GM21737 (cell line): ENCODE results near the gene ZNF606.

ENCODE experiments used
- ATAC-seq: cut with Tn5 transposase; IDR thresholded peaks from one replicate; pipeline ENCODE4 v1.9.1; 2021; ENCODE audit warnings: mild to moderate bottlenecking, moderate library complexity; ENCODE audit not compliant: unreplicated experiment

Gene ZNF606

DNA sequence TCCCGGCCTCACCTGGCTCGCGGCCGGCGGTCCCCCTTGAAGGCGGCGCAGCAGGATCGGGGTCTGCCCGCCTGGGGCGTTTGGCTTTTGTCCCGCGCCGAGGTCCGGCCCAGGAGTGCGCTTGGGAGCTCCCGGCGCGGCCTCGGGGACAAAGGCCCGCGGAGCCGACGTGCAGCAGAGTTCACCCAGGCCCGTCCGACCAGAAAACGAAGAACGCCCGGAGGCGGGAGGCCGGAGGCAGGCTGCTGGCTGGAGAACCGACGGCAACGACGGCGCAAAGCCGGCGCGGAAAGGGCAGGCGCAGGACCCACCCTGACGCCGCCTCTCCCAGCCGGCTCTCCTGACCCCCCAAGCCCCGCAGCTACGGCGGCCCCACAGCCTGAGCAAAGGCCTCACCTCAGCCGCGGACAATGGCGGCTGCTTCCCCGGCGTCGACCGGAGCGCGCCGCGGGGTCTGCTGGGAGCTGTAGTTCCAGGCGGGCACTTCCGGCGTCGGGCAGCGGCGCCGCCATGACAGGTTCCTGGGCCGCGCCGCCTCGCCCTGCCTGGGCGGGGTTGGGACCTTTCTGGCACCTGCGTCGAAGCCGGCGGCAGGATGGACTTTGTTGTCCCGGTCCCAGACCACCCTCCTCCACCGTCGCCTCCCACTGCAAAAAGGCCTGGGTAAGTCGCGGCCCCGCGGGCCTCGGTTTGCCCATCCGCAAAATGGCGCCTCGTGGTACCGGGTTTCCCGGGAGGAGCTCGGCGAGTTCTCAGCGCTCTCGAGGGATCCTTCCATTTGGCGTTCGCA lies at the start of gene ZNF606:
ZNF606 (minus strand) TSS at position 437 of the 790 bp plus-strand sequence. CDS start 1,501 bp downstream, outside the sequence.
- peak; percentile 91 for ATAC-seq

- no peak for ATAC-seq
Observed at GRCh38 chr19:58052256-58052655, 49.6 kb upstream of the ZNF606 start.

GRCh38 chr19:58047672-58048071 lies 45.1 kb upstream of the ZNF606 start:
- no peak for ATAC-seq

DNA sequence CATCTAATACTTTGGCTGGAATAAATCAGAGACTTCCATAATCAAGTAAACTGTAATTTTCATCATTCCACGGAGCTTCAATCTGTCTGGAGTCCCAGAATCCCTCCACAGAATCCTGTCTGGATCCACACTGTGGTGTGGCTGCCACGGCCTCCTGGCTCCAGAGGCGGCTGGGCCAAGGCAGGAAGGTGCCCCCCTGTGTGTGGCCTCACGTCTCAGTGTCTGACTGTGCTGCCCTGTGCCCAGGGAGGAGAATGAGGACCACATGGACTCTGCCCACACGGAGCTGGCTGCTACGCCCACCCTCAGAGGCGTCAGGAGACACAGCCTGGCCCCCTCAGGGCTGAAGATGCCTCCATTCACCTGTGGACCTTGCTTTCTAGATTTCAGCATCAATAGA lies 44.2 kb upstream of the ZNF606 start:
- ATAC-seq = no peak

DNA sequence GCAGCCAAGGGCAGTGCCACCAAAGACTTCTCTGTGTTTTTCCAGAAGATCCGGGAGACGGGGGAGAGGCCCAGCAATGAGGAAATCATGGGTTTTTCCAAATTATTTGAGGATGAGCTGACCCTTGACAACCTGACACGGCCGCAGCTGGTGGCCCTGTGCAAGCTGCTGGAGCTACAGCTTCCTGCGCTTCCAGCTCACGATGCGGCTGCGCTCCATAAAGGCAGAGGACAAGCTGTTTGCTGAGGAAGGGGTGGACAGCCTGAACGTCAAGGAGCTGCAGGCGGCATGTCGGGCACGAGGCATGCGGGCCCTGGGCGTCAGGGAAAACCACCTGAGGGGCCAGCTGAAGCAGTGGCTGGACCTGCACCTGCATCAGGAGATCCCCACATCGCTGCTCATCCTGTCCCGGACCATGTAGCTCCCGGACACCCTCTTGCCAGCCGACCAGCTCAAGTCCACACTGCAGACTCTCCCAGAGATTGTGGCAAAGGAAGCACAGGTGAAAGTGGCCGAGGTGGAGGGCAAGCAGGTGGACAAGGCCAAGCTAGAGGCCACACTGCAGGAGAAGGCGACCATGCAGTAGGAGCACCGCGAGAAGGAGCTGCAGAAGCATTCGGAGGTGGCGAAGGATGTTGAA lies 42.9 kb upstream of the ZNF606 start:
- ATAC-seq = no peak

- ATAC-seq = no peak
Observed at GRCh38 chr19:58044886-58045285, 42.3 kb upstream of the ZNF606 start.

DNA sequence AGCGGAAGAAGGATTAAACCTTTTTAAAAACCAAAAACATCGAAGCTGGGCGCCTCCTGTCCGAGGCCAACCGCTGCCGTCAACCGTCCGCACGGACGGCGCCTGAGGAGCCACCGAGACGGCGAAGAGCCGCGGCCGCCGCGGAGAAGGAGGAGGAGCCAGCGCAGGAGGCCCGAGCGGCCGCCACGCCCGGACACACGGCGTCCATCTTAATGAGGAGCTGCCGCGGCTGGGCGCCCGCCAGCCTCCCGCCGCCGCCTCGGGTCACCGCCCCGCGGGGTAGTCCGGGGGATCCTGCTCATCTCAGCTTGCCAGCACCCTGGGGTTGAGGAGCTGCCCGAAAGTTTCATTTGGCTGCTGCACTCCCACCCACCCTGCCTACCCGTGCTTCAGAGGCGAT lies 41.8 kb upstream of the ZNF606 start:
- no peak for ATAC-seq

DNA sequence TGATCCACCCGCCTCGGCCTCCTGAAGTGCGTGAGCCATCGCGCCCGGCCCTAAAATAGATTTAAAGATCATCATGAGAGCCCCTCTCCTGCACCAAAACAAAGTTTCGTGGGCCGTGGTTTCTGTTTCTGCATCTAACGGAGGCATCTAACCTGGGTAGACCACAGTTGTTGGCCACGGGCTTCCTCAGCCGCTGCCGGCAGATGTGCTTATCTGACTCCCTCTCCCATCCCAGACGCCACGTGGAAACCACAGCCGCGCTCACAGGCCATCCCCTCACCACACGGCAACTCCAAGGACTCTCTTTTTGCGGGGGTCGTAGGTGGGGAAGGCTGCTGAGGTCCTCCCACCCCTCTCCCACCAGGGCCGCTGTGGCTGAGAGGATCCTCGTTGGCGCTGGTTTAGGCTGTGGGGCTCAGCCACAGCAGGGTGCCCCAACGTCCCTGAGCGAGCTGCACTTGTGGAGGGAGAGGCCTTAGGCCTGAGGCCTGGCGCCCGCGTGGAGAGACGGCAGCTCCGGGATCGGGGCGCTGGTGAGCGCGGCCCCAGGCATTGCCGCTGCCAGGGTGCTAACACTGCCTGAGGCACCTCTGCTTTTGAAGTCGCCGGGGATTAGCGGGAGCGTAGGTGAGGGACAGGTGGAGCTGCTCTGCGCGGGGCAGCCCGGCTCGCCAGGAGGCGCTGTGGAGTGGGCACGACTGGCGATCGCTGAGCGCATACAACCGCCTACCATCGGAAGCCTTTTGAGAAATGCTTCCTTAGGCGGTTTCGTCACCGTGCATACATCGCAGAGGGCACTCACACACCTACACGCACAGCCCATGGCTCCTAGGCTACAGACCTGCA lies 40.1 kb upstream of the ZNF606 start:
- no peak for ATAC-seq

DNA sequence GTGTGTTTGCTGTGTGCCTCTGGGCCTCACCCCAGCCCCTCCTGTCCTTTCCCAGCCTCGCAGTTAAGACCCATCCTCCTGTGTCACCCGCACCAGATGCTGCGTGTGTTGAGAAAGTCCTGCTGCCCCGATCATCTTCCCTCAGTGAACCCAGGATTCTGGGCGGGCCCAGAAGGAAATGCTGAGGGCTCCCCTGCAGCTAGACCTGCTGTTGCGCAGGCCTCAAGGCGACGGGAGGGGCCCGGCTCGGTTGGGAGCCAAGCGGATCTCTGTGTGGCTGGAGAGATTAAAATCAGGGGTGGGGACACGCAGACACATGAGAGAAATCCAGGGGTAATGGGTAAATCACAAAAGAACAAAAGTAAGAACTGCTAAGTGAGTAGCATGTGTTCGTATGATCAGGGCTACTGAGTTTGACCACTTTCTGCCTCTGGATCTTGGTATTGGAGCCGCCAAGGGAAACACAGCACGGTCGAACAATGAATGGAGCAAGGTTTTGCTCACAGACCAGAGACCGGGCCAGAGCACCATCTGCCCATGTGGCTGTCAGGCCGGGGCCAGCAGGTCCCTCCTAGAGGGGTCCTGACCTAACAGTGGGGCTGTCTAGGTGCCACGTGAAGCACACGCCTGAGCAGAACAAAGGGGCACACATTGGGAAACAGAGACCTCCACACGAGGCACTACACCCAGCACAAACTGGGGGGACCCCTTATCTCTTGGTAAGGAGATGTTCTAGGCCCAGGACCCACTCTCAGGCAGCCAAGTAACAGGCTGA lies 38.3 kb upstream of the ZNF606 start:
- no peak for ATAC-seq

- no peak for ATAC-seq
Observed at GRCh38 chr19:58038688-58039204, 36.1 kb upstream of the ZNF606 start.

DNA sequence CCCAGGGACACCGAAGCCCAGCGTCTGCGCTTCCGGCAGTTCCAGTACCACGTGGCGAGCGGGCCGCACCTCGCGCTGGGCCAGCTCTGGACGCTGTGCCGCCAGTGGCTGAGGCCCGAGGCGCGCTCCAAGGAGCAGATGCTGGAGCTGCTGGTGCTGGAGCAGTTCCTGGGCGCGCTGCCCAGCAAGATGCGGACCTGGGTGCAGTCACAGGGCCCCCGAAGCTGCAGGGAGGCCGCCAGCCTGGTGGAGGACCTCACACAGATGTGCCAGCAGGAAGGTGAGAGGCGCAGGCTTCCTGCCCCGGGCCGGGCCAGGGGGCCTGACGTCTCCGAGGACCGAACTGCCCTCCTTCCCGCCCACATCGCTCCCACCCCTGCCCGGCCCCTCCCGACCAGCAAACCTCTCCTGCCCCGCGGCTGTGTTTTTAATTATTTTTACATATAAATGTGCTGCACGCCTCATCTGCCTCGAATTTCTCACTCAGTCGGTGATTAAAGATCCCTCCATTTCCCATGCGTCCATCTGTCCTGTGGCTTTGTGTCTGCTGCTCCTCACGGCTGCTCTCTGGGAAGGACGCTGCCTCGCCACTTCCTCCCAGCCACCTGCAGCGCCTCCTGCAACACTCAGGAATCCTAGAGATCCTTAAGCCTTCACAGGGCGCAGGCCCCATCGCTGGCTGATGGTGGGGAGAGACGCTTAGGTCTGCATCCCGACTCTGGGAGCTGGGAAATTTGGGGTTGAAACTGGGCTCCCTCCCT lies 35.5 kb upstream of the ZNF606 start:
- no peak for ATAC-seq

DNA sequence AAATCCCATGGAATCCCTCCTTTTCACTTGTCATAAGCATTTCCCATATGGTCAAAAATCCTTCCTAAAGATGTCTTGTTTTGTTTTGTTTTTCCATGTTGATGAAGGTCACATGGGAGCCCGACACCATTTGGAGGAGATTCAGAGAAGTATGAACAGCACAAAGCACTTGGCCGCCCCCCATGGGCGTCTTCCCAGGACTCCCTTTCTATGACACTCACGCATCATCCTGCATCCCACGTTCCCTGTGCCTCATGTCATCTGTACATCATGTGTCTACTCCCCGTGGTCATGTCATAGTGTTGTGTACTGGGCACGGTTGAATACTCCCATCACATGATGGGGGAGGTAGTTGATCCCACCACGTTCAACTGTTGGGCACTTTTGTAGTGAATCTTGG lies 33.2 kb upstream of the ZNF606 start:
- ATAC-seq = no peak

- ATAC-seq = no peak
Observed at GRCh38 chr19:58034477-58034793, 31.8 kb upstream of the ZNF606 start.

GRCh38 chr19:58033741-58034476 lies 31.3 kb upstream of the ZNF606 start, which contains the start of gene ZSCAN1:
Gene ZSCAN1, plus strand, starts transcription at chr19:58034025. Its CDS starts 3,812 bp downstream, at chr19:58037837.
- no peak for ATAC-seq

- ATAC-seq = no peak
Observed at GRCh38 chr19:58024661-58025060, 22.0 kb upstream of the ZNF606 start.

DNA sequence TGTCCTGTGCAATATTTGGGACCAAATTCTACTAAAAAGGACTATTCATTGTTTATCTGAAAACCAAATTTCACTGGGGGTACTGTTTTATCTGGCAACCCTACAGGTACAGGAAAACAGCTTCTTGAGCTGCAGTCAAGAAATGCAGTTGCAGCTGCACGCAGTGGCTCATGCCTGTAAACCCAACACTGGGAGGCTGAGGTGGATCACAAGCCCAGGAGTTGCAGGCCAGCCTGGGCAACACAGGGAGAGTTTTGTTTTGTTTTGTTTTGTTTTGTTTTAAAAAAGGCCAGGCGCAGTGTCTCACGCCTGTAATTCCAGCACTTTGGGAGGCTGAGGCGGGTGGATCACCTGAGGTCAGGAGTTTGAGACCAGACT lies 19.7 kb upstream of the ZNF606 start:
- ATAC-seq = no peak

DNA sequence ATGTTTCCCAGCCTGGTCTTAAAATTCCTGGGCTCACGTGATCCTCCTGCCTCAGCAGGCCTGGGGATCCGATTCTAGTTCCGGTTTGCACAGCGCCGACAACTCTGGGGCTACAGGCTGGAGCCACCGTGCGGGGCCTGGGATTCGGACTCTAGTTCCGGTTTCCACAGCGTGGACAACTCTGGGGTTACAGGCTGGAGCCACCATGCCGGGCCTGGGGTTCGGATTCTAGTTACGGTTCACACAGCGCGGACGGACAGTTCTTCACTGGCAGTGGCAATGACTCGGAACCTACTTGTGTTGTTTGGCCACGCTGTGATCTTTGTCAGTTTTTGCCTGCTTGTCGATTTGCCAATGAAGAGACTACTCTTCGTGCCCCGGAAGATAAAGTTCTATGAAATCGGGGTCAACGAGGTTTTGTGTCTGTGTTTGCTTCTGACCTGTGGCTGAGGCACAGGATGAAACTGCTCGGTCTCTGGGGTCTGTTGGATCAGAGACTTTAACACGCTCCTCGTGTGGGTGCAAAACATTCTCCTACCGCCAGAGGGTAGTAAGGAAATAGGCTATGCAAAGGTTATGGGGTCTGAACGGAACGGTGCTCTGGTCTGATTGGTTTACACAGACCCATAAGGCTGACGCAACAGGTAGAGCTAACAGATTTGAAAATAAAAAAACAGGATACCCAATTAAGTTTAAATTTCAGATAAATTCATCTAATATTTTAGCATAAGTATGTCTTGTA lies 19.1 kb upstream of the ZNF606 start:
- ATAC-seq = no peak

GRCh38 chr19:58020129-58020528 lies 17.5 kb upstream of the ZNF606 start:
- no peak for ATAC-seq

- no peak for ATAC-seq
Observed at GRCh38 chr19:58014141-58014540, 11.5 kb upstream of the ZNF606 start.
